GM19463 (cell line): ENCODE results near the gene CACNG5.

Source experiments
- ATAC-seq: cut with Tn5 transposase; IDR thresholded peaks from one replicate; pipeline ENCODE4 v1.9.1; 2021; ENCODE audit warnings: mild to moderate bottlenecking, moderate library complexity; ENCODE audit not compliant: unreplicated experiment

The CACNG5 gene, protein sequence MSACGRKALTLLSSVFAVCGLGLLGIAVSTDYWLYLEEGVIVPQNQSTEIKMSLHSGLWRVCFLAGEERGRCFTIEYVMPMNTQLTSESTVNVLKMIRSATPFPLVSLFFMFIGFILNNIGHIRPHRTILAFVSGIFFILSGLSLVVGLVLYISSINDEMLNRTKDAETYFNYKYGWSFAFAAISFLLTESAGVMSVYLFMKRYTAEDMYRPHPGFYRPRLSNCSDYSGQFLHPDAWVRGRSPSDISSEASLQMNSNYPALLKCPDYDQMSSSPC

DNA sequence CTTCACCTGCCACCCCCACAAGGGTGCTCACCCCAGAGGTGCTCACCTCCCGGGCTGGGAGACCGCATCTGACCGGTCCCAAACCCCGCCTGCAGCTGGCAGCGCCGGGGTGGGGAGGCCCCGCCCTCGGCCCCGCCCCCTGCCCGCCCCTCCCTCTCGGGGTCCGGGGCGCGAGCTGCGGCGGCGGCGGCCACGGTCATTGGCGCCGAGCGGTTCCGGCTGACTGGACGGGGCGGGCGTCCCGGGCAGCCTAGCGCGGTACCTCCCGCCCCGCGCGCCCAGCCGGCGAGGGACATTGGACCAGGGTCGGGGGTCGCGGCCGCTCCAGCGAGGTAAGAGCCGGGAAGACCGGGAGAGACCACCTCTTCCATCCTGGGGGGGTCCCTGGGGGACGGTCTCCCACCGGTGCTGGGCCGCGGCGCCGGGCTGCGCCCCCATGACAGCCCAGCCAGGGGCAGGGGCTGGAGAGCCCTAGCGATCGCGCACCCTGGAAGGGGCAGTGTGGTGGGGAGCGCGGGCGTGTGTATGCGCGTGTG, at the start of gene CACNG5:
TSS of gene CACNG5 (plus strand) at position 199 of the 536 bp plus-strand sequence. CDS start 42,216 bp downstream, outside the sequence.
- no peak for ATAC-seq

- ATAC-seq = no peak
Measured at GRCh38 chr17:66786107-66786506, 48.8 kb upstream of the CACNG5 start.

GRCh38 chr17:66787914-66788313, 47.0 kb upstream of the CACNG5 start:
- no peak for ATAC-seq

GRCh38 chr17:66789093-66789492, 45.8 kb upstream of the CACNG5 start:
- ATAC-seq = no peak

DNA sequence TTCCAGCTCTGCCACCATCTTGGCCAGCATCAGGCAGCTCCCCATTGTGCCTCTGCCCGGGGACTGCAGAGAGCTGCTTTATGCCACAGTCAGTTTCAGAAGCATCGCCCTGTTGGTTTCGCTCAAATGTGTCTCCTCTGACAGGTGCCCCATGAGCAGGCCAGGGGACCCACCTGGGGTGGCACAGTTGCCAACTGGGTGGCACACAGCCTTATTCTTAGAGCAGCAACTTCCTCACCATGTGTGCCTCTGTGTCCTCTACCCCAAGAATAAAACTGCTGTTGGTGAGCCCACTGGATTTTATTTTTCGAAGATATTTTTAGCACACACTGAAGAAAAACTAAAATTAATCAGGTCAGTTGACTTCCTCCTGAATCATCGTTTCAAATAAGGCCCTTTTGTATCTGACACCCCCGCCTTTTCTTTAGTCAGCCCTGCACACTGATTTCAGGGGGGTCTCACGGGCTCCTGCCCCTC, 44.9 kb upstream of the CACNG5 start:
- no peak for ATAC-seq

GRCh38 chr17:66790501-66791061, 44.3 kb upstream of the CACNG5 start:
- ATAC-seq = no peak

GRCh38 chr17:66791347-66791746, 43.6 kb upstream of the CACNG5 start:
- ATAC-seq = no peak

- ATAC-seq = no peak
Measured at GRCh38 chr17:66793814-66794213, 41.1 kb upstream of the CACNG5 start.

DNA sequence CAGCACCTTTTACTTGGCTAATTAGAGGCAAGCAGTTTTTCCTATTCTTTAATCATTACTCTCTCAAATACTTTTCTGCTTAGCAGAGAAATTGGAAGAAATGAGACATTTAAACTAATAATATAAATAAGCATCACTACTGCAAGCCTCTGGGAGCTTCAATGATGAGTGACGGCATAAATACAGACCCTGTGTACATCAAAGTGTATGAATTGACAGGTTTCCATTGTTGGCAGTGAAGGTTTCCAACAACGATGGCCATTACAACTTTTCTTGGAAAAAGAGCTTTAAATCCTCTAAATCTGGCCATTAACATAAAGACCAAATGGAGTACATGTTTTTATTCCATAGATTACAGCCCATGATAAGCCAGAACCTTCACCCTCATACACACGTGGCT, 39.4 kb upstream of the CACNG5 start:
- ATAC-seq = no peak

GRCh38 chr17:66799849-66800537, 34.9 kb upstream of the CACNG5 start:
- ATAC-seq = no peak

- ATAC-seq = no peak
Measured at GRCh38 chr17:66803474-66803951, 31.4 kb upstream of the CACNG5 start.

- no peak for ATAC-seq
Measured at GRCh38 chr17:66805567-66805966, 29.4 kb upstream of the CACNG5 start.

DNA sequence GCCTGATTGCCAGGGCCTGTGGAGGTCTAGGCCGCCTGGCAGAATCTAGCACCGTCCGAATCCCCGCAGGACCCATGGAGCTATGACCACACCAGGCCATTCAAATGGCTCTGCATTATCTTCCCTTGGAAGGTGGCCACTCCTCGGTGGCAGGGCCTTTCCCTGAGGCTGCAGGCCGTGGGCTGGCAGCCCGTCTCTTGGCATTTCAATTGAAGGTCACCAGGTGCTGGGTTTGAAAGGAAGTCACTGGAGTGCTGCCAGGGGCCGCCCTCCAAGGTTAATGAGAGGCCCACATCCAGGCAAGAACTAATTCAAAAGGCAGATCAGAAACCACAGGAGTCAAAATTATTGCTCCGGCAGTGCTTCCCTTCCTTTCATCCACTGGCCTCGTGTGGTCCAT, 27.7 kb upstream of the CACNG5 start:
- ATAC-seq = no peak

DNA sequence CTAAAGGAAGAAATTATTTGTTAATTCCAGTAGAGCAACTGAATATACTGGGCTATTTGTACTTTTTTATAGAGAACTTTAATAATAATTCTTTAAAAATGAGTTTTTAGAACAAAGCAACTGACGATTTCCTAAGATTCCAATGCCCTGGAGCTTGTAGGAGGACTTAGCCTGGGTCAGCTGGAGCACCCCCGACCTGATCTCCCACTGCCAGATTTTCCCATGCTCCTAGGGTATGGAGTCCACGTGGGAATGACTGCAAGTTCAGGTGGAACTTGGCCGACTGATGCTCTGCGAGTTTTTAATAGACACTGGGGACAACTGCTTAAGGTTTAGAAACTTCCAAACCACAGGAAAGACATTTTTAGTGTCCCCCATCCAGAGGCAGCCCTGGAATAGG, 25.5 kb upstream of the CACNG5 start:
- ATAC-seq = no peak

- ATAC-seq = no peak
Measured at GRCh38 chr17:66810951-66811682, 23.8 kb upstream of the CACNG5 start.

GRCh38 chr17:66811683-66812054, 23.2 kb upstream of the CACNG5 start:
- ATAC-seq = no peak

DNA sequence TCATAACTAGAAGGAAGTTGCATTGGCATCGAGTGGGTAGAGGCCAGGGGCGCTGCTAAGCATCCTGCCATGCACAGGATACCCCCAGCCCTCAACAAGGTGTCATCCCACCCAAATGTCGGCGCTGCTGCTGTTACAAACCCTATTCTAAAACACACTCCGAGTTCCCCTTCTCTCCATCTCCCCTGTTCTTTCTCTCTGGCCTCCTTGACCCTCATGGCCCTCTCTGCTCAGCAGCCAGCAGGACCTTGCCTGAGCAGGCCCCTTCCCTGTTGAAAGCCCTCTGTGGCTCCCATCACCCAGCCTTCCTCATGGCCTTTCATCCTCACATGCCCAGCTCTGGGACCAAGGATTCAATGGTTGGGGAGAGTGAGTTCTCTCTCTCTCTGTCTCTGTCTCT, 22.3 kb upstream of the CACNG5 start:
- ATAC-seq = no peak

DNA sequence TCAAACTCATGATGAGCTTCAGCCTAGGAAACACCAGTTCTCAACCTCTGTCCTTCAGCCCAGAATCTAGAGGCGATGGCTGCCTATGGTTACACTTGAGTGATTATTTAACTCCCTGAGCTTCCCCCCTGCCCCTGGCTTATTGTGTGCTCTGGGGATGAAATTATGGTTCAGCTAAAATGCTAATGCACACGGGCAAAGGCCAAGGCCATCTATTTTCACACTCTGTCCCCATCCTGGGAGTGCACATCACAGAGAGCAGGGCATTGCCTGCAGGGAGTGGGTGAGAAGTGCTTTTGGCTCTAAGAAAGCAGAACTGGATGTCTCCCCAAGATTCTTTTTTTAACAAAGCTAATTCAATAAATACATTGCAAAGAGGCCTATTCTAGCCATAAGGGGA, 21.6 kb upstream of the CACNG5 start:
- ATAC-seq = no peak

DNA sequence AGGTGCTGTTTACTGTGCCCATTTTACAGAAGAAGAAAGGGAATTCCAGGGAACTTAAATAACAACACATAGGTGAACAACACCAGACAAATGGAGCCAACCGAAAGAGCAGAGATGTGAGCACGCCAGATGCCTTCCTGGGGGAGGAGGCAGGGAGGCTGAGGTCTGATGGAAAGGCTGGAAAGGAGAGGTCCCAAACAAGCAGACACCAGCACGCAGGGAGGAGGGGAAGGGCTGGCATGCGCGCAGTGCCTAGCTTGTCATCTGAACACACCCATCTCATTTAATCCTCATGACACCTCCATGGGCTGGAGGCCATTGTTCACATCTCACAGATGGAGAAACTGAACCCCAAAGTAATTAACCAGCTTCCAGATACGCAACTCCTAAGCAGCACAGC, 20.9 kb upstream of the CACNG5 start:
- no peak for ATAC-seq

DNA sequence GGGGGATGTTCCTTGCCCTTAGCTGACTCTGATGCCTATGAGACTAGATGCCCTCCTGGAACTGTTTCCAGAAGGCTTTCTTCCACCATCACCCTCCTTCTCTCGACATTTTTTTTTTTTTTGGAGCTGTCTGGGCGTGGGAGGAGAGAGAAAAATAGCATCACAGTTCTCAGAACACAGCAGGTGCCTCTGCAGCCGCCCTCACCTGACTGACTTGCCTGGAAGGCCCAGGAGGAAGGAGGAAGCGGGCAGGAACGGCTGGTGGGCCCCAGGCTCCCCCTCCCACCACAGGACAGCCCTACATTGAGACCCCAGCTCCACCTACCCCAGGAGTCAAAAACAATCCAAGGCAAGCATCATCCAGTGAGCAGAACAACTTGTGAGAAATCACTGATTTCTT, 20.3 kb upstream of the CACNG5 start:
- no peak for ATAC-seq

GRCh38 chr17:66817750-66818149, 17.2 kb upstream of the CACNG5 start:
- no peak for ATAC-seq
